Stimulated activated CD8-positive, alpha-beta memory T cell treated with anti-CD3 and anti-CD28 coated beads, Interleukin-4, amount 100 ng/mL, for 1 hour (primary cell): ENCODE measurements around the gene PCDHGC5.

Experiments used
- DNase-seq, 2 donors: peaks; one replicate each; pipeline ENCODE4 v3.0.0-alpha.2; 2020; ENCODE audit warnings: low read depth in 2 of 2, low spot score in 1 of 2

The PCDHGC5 gene

DNA sequence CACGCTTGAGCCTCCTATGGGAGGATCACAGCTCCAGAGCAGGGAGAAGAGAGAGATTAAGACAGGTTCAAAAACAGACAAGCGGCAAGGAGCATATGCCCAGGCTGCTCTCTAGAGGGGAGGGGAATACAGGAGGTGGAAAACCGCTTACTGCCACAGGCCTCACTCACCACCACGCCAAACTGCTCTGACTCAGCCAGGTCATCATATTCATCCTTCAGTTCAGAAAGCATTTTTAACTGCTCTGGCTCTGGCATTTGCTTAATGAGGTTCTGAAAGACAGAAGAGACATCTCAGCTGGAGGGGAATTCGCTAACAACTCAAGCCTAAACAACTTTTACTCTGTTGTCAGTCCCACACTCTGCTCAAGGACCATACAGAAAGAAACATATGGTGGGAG is 40.1 kb downstream of the PCDHGC5 start:
- DNase-seq: no peak

DNA sequence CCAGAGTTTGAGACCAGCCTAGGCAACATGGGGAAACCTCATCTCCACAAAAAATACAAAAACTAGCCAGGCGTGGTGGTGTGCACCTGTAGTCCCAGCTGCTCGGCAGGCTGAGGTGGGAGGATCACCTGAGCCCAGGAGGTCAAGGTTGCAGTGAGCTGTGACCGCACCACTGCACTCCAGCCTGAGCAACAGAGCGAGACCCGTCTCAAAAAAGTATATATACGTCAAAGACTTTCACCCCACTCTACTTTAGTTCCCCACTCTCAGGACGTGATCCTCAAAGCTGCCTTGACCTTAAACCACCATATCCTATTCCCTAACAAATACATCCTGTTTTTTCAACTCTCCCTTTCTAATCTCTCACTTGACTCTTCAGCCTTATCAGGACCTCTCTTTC is 41.0 kb downstream of the PCDHGC5 start:
- no peak for DNase-seq

DNA sequence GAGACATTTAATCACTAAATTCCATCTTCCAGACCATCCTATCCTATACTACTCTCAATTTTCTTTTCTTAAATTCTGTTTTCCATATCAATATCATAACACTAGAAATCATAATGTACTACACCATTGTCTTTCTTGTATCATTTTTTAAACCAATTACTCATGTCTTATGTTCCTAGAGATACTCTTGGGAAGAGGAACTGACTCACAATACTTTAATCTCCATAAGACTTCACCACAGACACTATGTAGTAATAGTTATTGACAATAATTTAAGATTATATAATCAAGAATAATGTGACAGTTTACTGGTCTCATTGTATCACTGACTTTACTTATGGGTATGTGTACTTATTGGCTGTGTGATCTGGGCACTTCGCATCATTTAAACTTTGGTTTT is 43.8 kb downstream of the PCDHGC5 start:
- no peak for DNase-seq

DNA sequence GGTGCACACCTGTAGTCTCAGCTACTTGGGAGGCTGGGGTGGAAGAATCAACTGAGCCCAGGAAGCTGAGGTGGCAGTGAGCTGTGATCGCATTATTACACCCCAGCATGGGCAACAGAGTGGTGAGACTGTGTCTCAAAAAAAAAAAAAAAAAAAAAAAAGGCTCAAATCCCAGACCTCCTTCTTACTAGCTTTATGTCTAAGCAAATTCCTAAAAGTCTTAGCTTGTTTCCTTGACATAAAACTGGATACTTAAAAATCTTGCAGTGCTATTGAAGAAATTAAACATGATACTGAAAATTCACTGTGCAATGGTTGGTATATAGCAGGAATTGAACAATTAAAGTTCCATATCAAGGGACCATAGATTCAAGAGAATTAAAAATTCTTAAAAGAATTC is 45.0 kb downstream of the PCDHGC5 start:
- no peak for DNase-seq

DNA sequence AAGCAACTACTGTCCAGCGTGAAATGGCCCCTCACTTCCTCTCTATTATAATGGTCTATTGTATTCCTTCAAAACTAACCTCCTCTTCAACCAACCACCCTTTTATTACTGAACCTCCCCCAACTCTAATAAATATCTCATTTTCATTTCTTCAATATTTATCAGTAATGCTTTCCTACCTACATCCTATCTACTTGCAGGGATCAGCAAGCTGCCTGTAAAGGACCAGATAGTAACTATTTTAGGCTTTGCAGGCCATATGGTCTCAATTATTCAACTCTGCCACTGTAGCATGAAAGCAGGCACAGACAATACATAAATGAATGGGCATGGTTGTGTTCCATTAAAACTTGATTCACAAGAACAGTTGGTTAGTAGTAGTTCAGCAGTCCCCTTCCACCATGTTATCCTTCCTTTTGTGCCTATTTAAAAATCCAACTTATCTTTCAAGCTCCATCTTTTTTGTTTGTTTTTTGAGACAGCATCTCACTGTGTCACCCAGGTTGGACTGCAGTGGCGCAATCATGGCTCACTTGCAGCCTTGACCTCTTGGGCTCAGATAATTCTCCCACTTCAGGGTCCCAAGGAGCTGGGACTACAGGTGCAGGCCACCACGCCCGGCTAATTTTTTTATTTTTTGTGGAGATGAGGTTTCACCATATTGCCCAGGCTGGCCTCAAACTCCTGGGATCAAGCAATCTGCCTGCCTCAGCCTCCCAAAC is 45.8 kb downstream of the PCDHGC5 start:
- DNase-seq: no peak
